ENCODE data around the gene STKLD1.

STKLD1 gene

GRCh38 chr9:133375724-133376654 lies at the start of gene STKLD1, which contains the start of gene SURF4:
STKLD1 (plus strand) TSS chr9:133376366; CDS start chr9:133376474, 108 bp downstream.
SURF4 (minus strand) TSS chr9:133376060; CDS start chr9:133375969, 91 bp downstream.
- TF ChIP-seq TAF1 (IDR thresholded peaks at IDR 0.05; ENCODE audit: low read depth) (peak; percentile 80), ZBTB7A (IDR thresholded peaks at IDR 0.05; ENCODE audit: low read depth) (peak; percentile 78; the same call in 1 of the 2 replicates), MAX (IDR thresholded peaks at IDR 0.05) (peak; percentile 85), EP300 (IDR thresholded peaks at IDR 0.05; ENCODE audit: borderline replicate concordance) (0 out of 2 replicates have a peak, but pooled peaks have one; percentile 9), USF1 (IDR thresholded peaks at IDR 0.05) (peak; percentile 10; the same call in 1 of the 2 replicates), CEBPB (IDR thresholded peaks at IDR 0.05) (no peak), EGR1 (IDR thresholded peaks at IDR 0.05) (no peak)

- TF ChIP-seq TAF1 (IDR thresholded peaks at IDR 0.05; ENCODE audit: low read depth): no peak
- no peak for TF ChIP-seq YY1 (IDR thresholded peaks at IDR 0.05; ENCODE audit: low read depth)
Observed at GRCh38 chr9:133327834-133328484, 48.2 kb upstream of the STKLD1 start.

- TF ChIP-seq RAD21 (IDR thresholded peaks at IDR 0.05; ENCODE audit: low read depth): peak; percentile 56
Observed at GRCh38 chr9:133329306-133330156, 46.6 kb upstream of the STKLD1 start.

- TF ChIP-seq USF1 (IDR thresholded peaks at IDR 0.05) (no peak), ZBTB7A (IDR thresholded peaks at IDR 0.05; ENCODE audit: low read depth) (no peak), FOXM1 (IDR thresholded peaks at IDR 0.05; ENCODE audit: borderline replicate concordance, low read depth) (no peak), MAX (IDR thresholded peaks at IDR 0.05) (no peak), EP300 (IDR thresholded peaks at IDR 0.05; ENCODE audit: borderline replicate concordance) (no peak), RAD21 (IDR thresholded peaks at IDR 0.05; ENCODE audit: low read depth) (no peak), CREB1 (IDR thresholded peaks at IDR 0.05; ENCODE audit: low read depth) (no peak), TCF12 (IDR thresholded peaks at IDR 0.05; ENCODE audit: low read depth) (no peak), TAF1 (IDR thresholded peaks at IDR 0.05; ENCODE audit: low read depth) (no peak), EGR1 (IDR thresholded peaks at IDR 0.05) (no peak)
Observed at GRCh38 chr9:133331221-133331620, 44.9 kb upstream of the STKLD1 start.

- TF ChIP-seq EP300 (IDR thresholded peaks at IDR 0.05; ENCODE audit: borderline replicate concordance) (no peak), CREB1 (IDR thresholded peaks at IDR 0.05; ENCODE audit: low read depth) (no peak), TEAD4 (IDR thresholded peaks at IDR 0.05) (no peak), RAD21 (IDR thresholded peaks at IDR 0.05; ENCODE audit: low read depth) (no peak), EGR1 (IDR thresholded peaks at IDR 0.05) (no peak), USF1 (IDR thresholded peaks at IDR 0.05) (no peak), YY1 (IDR thresholded peaks at IDR 0.05; ENCODE audit: low read depth) (no peak), NFIC (IDR thresholded peaks at IDR 0.05) (no peak), TCF12 (IDR thresholded peaks at IDR 0.05; ENCODE audit: low read depth) (no peak), REST (IDR thresholded peaks at IDR 0.05; ENCODE audit: low read depth) (no peak)
Observed at GRCh38 chr9:133331641-133332380, 44.4 kb upstream of the STKLD1 start.

GRCh38 chr9:133332381-133332730 lies 43.8 kb upstream of the STKLD1 start:
- TF ChIP-seq USF1 (IDR thresholded peaks at IDR 0.05) (no peak), YY1 (IDR thresholded peaks at IDR 0.05; ENCODE audit: low read depth) (no peak), FOXM1 (IDR thresholded peaks at IDR 0.05; ENCODE audit: borderline replicate concordance, low read depth) (no peak), NFIC (IDR thresholded peaks at IDR 0.05) (no peak), MAX (IDR thresholded peaks at IDR 0.05) (no peak), TEAD4 (IDR thresholded peaks at IDR 0.05) (no peak), REST (IDR thresholded peaks at IDR 0.05; ENCODE audit: low read depth) (no peak), TCF12 (IDR thresholded peaks at IDR 0.05; ENCODE audit: low read depth) (no peak), CEBPB (IDR thresholded peaks at IDR 0.05) (no peak), RAD21 (IDR thresholded peaks at IDR 0.05; ENCODE audit: low read depth) (no peak), TAF1 (IDR thresholded peaks at IDR 0.05; ENCODE audit: low read depth) (no peak), EP300 (IDR thresholded peaks at IDR 0.05; ENCODE audit: borderline replicate concordance) (no peak), CREB1 (IDR thresholded peaks at IDR 0.05; ENCODE audit: low read depth) (no peak), EGR1 (IDR thresholded peaks at IDR 0.05) (no peak)

All from Ishikawa (cell line).